Panc1 (cell line): ENCODE results near the gene RIC8A. TPM values are rescaled to one million over a fixed set of nuclear protein-coding genes. Genes with fewer than 3 reads are reported as not detected.

ENCODE experiments used
- ATAC-seq: fragments of 200-7000 bp; cut with Tn5 transposase; 2 replicates; pipeline ENCODE4 v1.9.1; 2020; ENCODE audit warnings: mild to moderate bottlenecking, moderate library complexity
- BruUV-seq: library from RNA; stranded (reverse); fragments of 400-500 nt; replicated peaks from 2 replicates; lab custom pipeline; 2021; lab: Mats Ljungman, UMichigan
- CTCF ChIA-PET: fragments of 300-600 bp; sonication (Branson Sonifier 250); formaldehyde crosslinking; loops from one replicate; lab custom pipeline; 2022; ENCODE audit warnings: antibody characterized with exemption; lab: Charles Lee
- POLR2A ChIA-PET: fragments of 300-600 bp; sonication (Branson Sonifier 250); formaldehyde crosslinking; loops from one replicate; lab custom pipeline; 2022; ENCODE audit warnings: antibody characterized with exemption; lab: Charles Lee
- DNase-seq: peaks from one replicate; pipeline ENCODE4 v3.0.0-alpha.2; 2010; ENCODE audit warnings: low read depth, low spot score
- H3K27ac ChIP-seq: 2 replicates; pipeline ENCODE4 v1.5.1; 2011; ENCODE audit warnings: mild to moderate bottlenecking, low read length, inconsistent platforms
- H3K27me3 ChIP-seq: fragments of 200-500 bp; sonication (Bioruptor generic); 2 replicates; pipeline ENCODE4 v1.6.0; 2014; ENCODE audit warnings: low read length, inconsistent platforms; ENCODE audit not compliant: control insufficient read depth, insufficient read depth
- H3K36me3 ChIP-seq: fragments of 200-500 bp; sonication (Bioruptor generic); 2 replicates; pipeline ENCODE4 v1.5.1; 2014; ENCODE audit warnings: inconsistent platforms, mild to moderate bottlenecking, low read length, moderate library complexity; ENCODE audit not compliant: control insufficient read depth, insufficient read depth
- H3K4me1 ChIP-seq: 2 replicates; pipeline ENCODE4 v1.5.1; 2011; ENCODE audit warnings: inconsistent platforms, mild to moderate bottlenecking, low read length, moderate library complexity; ENCODE audit not compliant: control insufficient read depth, insufficient read depth
- H3K4me3 ChIP-seq, 2 experiments: 2 replicates each; pipeline ENCODE4 v1.5.1; 2011 to 2012; ENCODE audit warnings: low read depth in 2 of 2, low read length in 2 of 2, mild to moderate bottlenecking in 2 of 2, inconsistent platforms in 1 of 2, moderate library complexity in 1 of 2
- H3K9me3 ChIP-seq: fragments of 200-500 bp; sonication (Bioruptor generic); 2 replicates; pipeline ENCODE4 v1.5.1; 2014; ENCODE audit warnings: low read depth, mild to moderate bottlenecking, inconsistent platforms, low read length, moderate library complexity; ENCODE audit not compliant: control insufficient read depth, insufficient read depth
- POLR2AphosphoS5 ChIP-seq: IDR thresholded peaks from 2 replicates; pipeline ENCODE4 v1.6.1; 2012; ENCODE audit warnings: mild to moderate bottlenecking, low read depth, low read length, moderate library complexity
- SIN3A ChIP-seq: IDR thresholded peaks from 2 replicates; pipeline ENCODE4 v1.6.1; 2012; ENCODE audit warnings: low read depth, mild to moderate bottlenecking, low read length, moderate library complexity, borderline replicate concordance; ENCODE audit not compliant: insufficient read depth
- TCF7L2 ChIP-seq: IDR thresholded peaks from 2 replicates; pipeline ENCODE4 v1.6.1; 2011; ENCODE audit warnings: mild to moderate bottlenecking, low read depth, low read length, inconsistent platforms
- in situ Hi-C: cut with HindIII; loops from 2 replicates; pipeline ENCODE4 v1.10.0; 2016; ENCODE audit warnings: low sequenced_read_pairs, low pct_unique_long_range_greater_than_20kb
- intact Hi-C: fragments of 100-400 bp; cut with micrococcal nuclease; formaldehyde crosslinking; loops from one replicate; pipeline ENCODE4 v1.10.0; 2022; ENCODE audit not compliant: unreplicated experiment
- total RNA-seq: library from RNA; stranded (reverse); gene quantifications from one replicate; pipeline ENCODE4 v1.2.1, GENCODE V29; 2021; ENCODE audit not compliant: unreplicated experiment
- TF ChIP-seq, protein P1 (sequence below), 2 experiments: IDR thresholded peaks; 2 replicates each; pipeline ENCODE4 v1.6.1; 2011 to 2012; ENCODE audit warnings: low read depth in 2 of 2, control low read depth in 1 of 2, low read length in 1 of 2, mild to moderate bottlenecking in 1 of 2, moderate library complexity in 1 of 2; ENCODE audit not compliant: insufficient read depth in 1 of 2
- TF ChIP-seq, protein P2 (sequence below): fragments of 450-650 bp; IDR thresholded peaks from 2 replicates; pipeline ENCODE4 v1.5.1; 2017; ENCODE audit warnings: mild to moderate bottlenecking

Gene RIC8A
- total RNA-seq, 1 experiment from 2014 or later, result 264 TPM

DNA sequence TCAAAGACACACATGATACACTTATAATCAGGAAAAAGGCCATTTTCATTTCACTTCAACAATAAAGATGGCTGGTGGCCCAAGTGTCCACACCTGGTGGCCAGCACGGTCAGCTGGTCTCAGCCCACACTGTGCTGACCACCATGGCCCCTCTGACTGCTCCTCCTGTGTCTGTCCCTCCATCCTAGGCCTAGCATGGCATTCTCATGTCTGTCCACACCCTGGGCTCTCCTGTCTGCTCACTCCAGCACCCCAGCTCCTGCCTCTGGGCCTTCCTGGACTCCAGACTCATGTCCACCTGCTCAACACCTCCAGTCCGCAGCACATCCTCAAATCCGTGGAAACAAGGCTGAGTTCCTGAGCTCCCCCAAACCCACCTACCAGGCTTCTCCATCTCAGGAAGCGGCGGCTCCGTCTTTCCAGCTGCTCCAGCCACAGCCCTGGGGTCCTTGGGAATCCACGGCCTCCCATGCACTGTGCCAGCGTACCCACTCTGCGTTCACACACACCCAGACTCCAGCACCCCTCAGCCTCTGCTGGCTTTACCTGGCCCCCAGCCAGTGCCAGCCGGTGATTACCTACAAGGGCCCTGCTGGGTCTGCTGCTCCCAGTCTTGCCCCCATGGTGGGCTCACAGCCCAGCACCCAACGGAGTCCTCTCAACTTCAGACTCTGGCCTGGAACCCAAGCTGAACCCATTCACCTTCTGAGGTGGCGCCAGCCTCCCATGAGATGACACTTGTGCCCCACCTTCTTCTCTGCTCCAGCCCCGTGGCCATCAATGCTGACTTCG is 14.7 kb downstream of the RIC8A start:
- no peak for TF ChIP-seq TCF7L2
- TF ChIP-seq, protein P1, sequence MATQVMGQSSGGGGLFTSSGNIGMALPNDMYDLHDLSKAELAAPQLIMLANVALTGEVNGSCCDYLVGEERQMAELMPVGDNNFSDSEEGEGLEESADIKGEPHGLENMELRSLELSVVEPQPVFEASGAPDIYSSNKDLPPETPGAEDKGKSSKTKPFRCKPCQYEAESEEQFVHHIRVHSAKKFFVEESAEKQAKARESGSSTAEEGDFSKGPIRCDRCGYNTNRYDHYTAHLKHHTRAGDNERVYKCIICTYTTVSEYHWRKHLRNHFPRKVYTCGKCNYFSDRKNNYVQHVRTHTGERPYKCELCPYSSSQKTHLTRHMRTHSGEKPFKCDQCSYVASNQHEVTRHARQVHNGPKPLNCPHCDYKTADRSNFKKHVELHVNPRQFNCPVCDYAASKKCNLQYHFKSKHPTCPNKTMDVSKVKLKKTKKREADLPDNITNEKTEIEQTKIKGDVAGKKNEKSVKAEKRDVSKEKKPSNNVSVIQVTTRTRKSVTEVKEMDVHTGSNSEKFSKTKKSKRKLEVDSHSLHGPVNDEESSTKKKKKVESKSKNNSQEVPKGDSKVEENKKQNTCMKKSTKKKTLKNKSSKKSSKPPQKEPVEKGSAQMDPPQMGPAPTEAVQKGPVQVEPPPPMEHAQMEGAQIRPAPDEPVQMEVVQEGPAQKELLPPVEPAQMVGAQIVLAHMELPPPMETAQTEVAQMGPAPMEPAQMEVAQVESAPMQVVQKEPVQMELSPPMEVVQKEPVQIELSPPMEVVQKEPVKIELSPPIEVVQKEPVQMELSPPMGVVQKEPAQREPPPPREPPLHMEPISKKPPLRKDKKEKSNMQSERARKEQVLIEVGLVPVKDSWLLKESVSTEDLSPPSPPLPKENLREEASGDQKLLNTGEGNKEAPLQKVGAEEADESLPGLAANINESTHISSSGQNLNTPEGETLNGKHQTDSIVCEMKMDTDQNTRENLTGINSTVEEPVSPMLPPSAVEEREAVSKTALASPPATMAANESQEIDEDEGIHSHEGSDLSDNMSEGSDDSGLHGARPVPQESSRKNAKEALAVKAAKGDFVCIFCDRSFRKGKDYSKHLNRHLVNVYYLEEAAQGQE (IDR thresholded peaks at IDR 0.05; ENCODE audit: insufficient read depth in 1 of 2, low read depth in 2 of 2, low read length in 1 of 2), result no peak
- no peak for TF ChIP-seq SIN3A
- TF ChIP-seq POLR2AphosphoS5, result no peak
- TF ChIP-seq, protein P2, sequence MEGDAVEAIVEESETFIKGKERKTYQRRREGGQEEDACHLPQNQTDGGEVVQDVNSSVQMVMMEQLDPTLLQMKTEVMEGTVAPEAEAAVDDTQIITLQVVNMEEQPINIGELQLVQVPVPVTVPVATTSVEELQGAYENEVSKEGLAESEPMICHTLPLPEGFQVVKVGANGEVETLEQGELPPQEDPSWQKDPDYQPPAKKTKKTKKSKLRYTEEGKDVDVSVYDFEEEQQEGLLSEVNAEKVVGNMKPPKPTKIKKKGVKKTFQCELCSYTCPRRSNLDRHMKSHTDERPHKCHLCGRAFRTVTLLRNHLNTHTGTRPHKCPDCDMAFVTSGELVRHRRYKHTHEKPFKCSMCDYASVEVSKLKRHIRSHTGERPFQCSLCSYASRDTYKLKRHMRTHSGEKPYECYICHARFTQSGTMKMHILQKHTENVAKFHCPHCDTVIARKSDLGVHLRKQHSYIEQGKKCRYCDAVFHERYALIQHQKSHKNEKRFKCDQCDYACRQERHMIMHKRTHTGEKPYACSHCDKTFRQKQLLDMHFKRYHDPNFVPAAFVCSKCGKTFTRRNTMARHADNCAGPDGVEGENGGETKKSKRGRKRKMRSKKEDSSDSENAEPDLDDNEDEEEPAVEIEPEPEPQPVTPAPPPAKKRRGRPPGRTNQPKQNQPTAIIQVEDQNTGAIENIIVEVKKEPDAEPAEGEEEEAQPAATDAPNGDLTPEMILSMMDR, result no peak
- Histone ChIP-seq H3K9me3 (no peaks in the 10 kb centered on the region), H3K4me1 (no peaks in the 10 kb centered on the region), H3K36me3 (no peaks in the 10 kb centered on the region), H3K27me3 (no peaks in the 10 kb centered on the region), H3K4me3 (no peak overlapping the region), H3K27ac (no peak overlapping the region)
- in situ Hi-C loops, result no loop called here
- BruUV-seq, result no TSS peak
- DNase-seq (no peak), ATAC-seq (0 out of 2 replicates have a peak, but pooled peaks have one; percentile 16)
- ChIA-PET POLR2A (no interaction called here), CTCF (interaction anchor here (0.5 kb wide), 1 partner anchor 225 kb away, joined by 3 read pairs; no protein-coding TSS in a partner anchor)
- intact Hi-C loops, result no loop called here

DNA sequence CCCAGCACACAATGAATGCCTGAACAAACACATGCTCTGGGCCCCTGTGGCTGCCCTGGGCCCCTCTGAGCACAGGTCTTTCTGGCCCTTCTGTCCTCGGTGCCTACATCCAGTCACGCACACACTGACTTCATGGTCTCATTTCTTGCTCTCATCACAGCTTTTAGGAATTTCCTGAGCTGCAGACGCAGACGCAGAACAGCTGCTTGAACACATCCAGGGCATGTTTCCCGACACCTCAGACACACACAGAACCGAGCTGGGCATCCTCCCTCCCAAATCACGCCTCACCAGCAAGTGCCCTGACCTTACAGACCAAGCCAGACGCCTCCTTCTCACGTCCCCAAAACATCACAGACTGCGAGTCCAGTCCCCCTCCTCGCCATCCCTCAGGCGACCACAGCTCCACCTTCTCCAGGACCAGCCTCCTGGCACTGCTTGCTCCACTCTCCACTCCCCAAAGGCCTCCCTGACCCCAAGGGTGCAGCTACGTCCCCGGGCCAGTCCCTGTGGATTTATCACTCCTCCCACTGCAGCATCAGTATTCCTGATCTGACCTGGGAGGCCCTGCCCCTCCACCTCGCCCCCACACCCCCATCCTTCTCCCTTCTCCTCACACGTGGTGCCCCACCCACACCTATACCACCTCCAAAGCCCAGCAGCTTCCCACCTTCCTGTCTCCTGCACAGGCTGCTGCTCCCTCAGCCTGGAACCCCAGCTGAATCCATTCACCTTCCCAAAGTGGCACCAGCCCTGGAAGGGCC is 15.7 kb downstream of the RIC8A start:
- intact Hi-C loops, result no loop called here
- in situ Hi-C loops, result no loop called here
- ChIA-PET CTCF (interaction anchor here (0.5 kb wide), 1 partner anchor 184 kb away, joined by 3 read pairs; no protein-coding TSS in a partner anchor), POLR2A (no interaction called here)
- Histone ChIP-seq H3K36me3 (no peaks in the 10 kb centered on the region), H3K4me3 (no peak overlapping the region), H3K27me3 (no peaks in the 10 kb centered on the region), H3K27ac (no peak overlapping the region), H3K4me1 (no peaks in the 10 kb centered on the region), H3K9me3 (no peaks in the 10 kb centered on the region)
- ATAC-seq (no peak), DNase-seq (no peak)
- no peak for TF ChIP-seq TCF7L2
- no peak for TF ChIP-seq POLR2AphosphoS5
- TF ChIP-seq, protein P2, result no peak
- TF ChIP-seq, protein P1 (IDR thresholded peaks at IDR 0.05; ENCODE audit: insufficient read depth in 1 of 2, low read depth in 2 of 2, low read length in 1 of 2), result no peak
- TF ChIP-seq SIN3A, result no peak
- no TSS peak for BruUV-seq
